Mammary epithelial cell (primary cell): ENCODE results near the gene ZMYND11.

Experiments
- EZH2 ChIP-seq: IDR thresholded peaks from 2 replicates; pipeline ENCODE4 v1.6.1; 2012; ENCODE audit warnings: low read length, inconsistent platforms, borderline replicate concordance
- TF ChIP-seq, protein P1 (sequence below), 2 donors: IDR thresholded peaks in 1 of 2; conservative IDR thresholded peaks in 1 of 2; 2 replicates each; pipeline ENCODE4 v1.5.1; 2011 to 2012; ENCODE audit warnings: inconsistent platforms in 2 of 2, low read length in 2 of 2, mild to moderate bottlenecking in 2 of 2, control low read depth in 1 of 2, low read depth in 1 of 2; ENCODE audit not compliant: insufficient read depth in 1 of 2; ENCODE audit errors: extremely low read depth in 1 of 2

DNA sequence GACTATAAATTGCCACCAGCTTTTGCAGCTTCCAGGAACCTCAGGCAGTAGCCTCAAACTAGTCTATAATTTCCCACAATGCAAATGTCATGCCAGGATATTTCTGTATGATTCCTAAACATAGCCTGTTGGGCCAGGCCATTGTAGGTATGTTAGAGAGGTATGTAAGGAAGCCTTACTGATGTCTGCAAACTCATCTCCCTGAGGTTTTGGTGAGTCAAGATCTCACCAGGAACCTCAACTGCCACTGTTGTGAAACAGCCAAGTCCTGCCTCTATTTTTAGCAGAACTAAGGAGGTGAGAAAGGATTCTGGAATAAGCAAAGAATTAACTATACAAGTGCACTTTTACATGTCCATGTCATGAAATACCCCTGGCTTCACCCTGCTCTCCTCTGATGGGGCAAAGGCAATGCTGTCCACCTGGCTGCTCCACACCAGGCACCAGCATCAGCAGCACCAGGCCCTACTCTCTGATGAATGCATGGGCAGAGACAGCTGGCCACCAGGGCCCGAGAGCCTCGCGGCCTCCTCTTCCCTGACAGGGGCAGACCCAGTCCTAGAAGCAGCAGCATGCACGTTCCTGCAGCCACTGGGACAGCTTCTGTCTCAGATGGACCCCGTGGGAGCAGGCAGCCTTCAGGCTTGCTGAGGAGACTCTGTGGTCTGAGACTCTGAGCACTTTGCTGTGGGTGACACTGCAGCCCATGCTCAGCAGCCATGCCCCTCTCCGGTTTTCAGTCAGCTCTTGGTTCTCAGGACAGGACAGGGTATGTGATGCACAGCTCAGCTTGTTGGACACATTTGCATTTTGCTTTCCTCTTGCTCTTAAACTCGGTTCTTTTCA is 147.3 kb downstream of the ZMYND11 start:
- TF ChIP-seq, protein P1, sequence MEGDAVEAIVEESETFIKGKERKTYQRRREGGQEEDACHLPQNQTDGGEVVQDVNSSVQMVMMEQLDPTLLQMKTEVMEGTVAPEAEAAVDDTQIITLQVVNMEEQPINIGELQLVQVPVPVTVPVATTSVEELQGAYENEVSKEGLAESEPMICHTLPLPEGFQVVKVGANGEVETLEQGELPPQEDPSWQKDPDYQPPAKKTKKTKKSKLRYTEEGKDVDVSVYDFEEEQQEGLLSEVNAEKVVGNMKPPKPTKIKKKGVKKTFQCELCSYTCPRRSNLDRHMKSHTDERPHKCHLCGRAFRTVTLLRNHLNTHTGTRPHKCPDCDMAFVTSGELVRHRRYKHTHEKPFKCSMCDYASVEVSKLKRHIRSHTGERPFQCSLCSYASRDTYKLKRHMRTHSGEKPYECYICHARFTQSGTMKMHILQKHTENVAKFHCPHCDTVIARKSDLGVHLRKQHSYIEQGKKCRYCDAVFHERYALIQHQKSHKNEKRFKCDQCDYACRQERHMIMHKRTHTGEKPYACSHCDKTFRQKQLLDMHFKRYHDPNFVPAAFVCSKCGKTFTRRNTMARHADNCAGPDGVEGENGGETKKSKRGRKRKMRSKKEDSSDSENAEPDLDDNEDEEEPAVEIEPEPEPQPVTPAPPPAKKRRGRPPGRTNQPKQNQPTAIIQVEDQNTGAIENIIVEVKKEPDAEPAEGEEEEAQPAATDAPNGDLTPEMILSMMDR (conservative IDR thresholded peaks at IDR 0.05 in 1 of 2, IDR thresholded peaks at IDR 0.05 in 1 of 2; ENCODE audit: extremely low read depth in 1 of 2, insufficient read depth in 1 of 2, low read depth in 1 of 2, low read length in 2 of 2): no peak
- TF ChIP-seq EZH2: no peak
